ENCODE results near the gene DVL1.

DVL1 gene

GRCh38 chr1:1294250-1294890, 54.8 kb downstream of the DVL1 start:
- no peak for DNase-seq

- DNase-seq, result no peak
Observed at GRCh38 chr1:1293263-1294249, 55.7 kb downstream of the DVL1 start.

- no peak for DNase-seq
Observed at GRCh38 chr1:1292851-1293250, 56.4 kb downstream of the DVL1 start.

- no peak for DNase-seq
Observed at GRCh38 chr1:1292442-1292779, 56.8 kb downstream of the DVL1 start.

GRCh38 chr1:1291548-1292441, 57.4 kb downstream of the DVL1 start:
- DNase-seq, result peak; percentile 71

GRCh38 chr1:1291023-1291528, 58.1 kb downstream of the DVL1 start:
- DNase-seq, result no peak

- peak; percentile 80 for DNase-seq
Observed at GRCh38 chr1:1290238-1290731, 58.9 kb downstream of the DVL1 start.

GRCh38 chr1:1287288-1288110, 61.7 kb downstream of the DVL1 start:
- DNase-seq, result no peak

GRCh38 chr1:1286313-1287261, 62.6 kb downstream of the DVL1 start:
- DNase-seq, result no peak

- no peak for DNase-seq
Observed at GRCh38 chr1:1285611-1286311, 63.5 kb downstream of the DVL1 start.
